Subcutaneous abdominal adipose tissue (tissue), 5 donors: ENCODE measurements around the gene EOLA2.
"Not testable (repeated sequence)": the region's sequence is repeated elsewhere in the genome, so short reads cannot be mapped to it uniquely, and the experiment has no call there.

Experiments
- H3K27ac ChIP-seq: one replicate; pipeline ENCODE4 v1.7.0; 2013; ENCODE audit warnings: low read depth, mild to moderate bottlenecking, inconsistent platforms, low read length, moderate library complexity
- H3K27me3 ChIP-seq, 5 donors: one replicate each; pipeline ENCODE4 v1.7.0; 2013; ENCODE audit warnings: low read length in 5 of 5, inconsistent platforms in 1 of 5; ENCODE audit not compliant: control insufficient read depth in 5 of 5, insufficient read depth in 4 of 5
- H3K36me3 ChIP-seq, 5 donors: one replicate each; pipeline ENCODE4 v1.7.0; 2013; ENCODE audit warnings: low read length in 5 of 5; ENCODE audit not compliant: control insufficient read depth in 5 of 5, insufficient read depth in 5 of 5
- H3K4me1 ChIP-seq, 5 donors: one replicate each; pipeline ENCODE4 v1.7.0; 2013; ENCODE audit warnings: low read length in 5 of 5, mild to moderate bottlenecking in 3 of 5, moderate library complexity in 1 of 5; ENCODE audit not compliant: control insufficient read depth in 5 of 5, insufficient read depth in 5 of 5
- H3K4me3 ChIP-seq, 5 donors: one replicate each; pipeline ENCODE4 v1.7.0; 2013; ENCODE audit warnings: low read length in 5 of 5, low read depth in 1 of 5
- H3K9ac ChIP-seq, 5 donors: one replicate each; pipeline ENCODE4 v1.7.0; 2013; ENCODE audit warnings: low read length in 5 of 5, mild to moderate bottlenecking in 4 of 5, moderate library complexity in 3 of 5
- H3K9me3 ChIP-seq, 5 donors: one replicate each; pipeline ENCODE4 v1.7.0; 2013; ENCODE audit warnings: low read length in 5 of 5; ENCODE audit not compliant: control insufficient read depth in 5 of 5
- donor health status: healthy.
- donor health status: healthy.
- donor health status: healthy.
- donor health status: healthy.
- donor health status: healthy.

The EOLA2 gene

DNA sequence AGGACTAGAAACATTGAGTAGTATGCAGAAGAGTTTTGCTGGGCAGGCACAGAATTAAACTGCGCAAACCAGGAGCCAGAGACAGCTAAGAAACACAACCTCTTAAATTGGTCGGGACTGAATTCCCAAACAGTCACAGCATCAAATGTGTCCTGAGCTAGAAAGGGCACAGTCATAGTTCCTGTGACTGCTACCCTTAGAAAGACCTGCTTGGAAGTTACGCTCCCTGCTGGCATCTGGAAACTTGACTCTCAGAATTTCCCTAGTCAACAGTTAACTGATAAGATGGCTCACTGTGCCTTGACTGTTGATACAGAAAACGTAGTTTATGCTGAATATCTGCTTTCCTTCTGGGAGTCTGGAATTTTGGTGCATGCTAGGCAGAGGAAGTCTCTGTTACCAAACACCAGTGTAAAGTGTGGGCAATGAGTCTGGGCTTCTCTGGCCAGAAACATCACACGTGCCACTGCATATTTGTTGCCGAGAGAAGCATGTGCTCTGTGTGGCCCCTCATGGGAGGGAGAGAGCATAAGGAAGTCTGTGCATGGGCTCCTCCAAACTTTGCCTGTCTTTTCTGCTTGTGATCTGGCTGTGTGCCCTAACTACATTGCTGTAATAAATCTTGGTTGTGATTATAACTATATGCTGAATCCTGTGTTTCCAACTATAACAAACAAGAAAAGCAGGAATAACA lies 11.6 kb upstream of the EOLA2 start:
- Histone ChIP-seq H3K4me1 (peaks cover 0 to 8% (median 5%) of the 10 kb centered on the region in 5 donors), H3K27me3 (no peaks in the 10 kb centered on the region), H3K9me3 (no peaks in the 10 kb centered on the region), H3K9ac (no peak overlapping the region), H3K27ac (no peak overlapping the region), H3K4me3 (no peak overlapping the region), H3K36me3 (peaks cover 0 to 22% (median 14%) of the 10 kb centered on the region in 5 donors)

- no peak overlapping the region for H3K9ac ChIP-seq
- H3K9me3 ChIP-seq: no peaks in the 10 kb centered on the region
- no peak overlapping the region for H3K27ac ChIP-seq
- no peaks in the 10 kb centered on the region for H3K27me3 ChIP-seq
- no peak overlapping the region for H3K4me3 ChIP-seq
- peaks cover 0 to 21% (median 14%) of the 10 kb centered on the region in 5 donors for H3K36me3 ChIP-seq
- peaks cover 0 to 8% (median 5%) of the 10 kb centered on the region in 5 donors for H3K4me1 ChIP-seq
Observed at GRCh38 chrX:149948016-149948415, 9.7 kb upstream of the EOLA2 start.

DNA sequence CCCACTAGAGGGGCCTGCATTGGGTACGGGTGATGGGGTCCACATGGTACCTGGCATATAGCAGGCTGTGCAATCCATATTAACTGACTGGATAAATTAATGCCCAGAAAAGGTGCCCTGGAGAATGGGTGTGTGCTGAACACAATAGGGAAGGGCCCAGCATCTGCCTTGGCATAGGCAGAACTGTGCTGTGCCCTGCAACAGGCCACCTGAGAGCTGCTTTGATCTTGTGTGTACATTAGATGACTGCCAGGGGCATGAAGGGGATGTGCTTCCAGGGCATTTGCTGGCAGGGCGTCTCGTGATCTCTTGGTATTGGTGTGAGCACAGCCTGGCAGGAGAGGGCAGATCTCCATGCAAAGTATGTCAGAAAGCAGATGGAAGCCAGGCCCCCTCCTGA lies 8.6 kb upstream of the EOLA2 start:
- H3K4me3 ChIP-seq, H3K4me1 ChIP-seq, H3K9ac ChIP-seq, H3K9me3 ChIP-seq, H3K27me3 ChIP-seq, H3K27ac ChIP-seq: not testable (repeated sequence)
- peaks cover 0 to 20% (median 14%) of the 10 kb centered on the region in 5 donors for H3K36me3 ChIP-seq

GRCh38 chrX:149945820-149946219 lies 7.5 kb upstream of the EOLA2 start:
- H3K9ac ChIP-seq, H3K9me3 ChIP-seq: not testable (repeated sequence)

DNA sequence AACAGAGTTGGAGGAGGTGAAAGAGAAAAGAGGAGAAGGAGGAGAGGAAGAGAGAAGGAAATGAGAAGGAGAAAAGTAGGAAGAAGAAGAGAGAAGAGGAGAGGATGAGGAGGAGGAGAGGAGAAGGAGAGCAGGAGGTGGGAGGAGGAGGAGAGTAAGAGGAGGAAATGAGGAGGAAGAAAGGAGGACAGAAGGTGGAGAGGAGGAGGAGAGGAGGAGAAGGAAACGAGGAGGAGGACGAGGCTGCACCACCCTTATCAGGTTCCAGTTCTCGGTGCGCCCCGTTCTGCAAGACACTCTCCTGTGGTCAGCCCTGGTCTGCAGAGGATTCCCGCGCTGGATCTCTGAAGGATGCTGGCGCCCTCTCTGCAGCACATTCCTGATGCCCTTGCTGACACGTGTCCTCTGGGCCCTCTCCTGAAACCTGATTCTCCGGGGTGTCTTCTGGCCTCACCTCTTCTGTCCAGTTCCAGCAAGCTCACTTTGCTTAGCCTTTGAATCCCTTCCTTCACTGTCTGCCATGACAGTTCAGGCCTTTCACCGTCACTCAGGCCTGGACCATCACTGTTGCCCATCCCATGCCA lies 6.9 kb upstream of the EOLA2 start:
- H3K27me3 ChIP-seq, H3K27ac ChIP-seq, H3K4me1 ChIP-seq, H3K4me3 ChIP-seq, H3K9me3 ChIP-seq, H3K9ac ChIP-seq: not testable (repeated sequence)
- H3K36me3 ChIP-seq: peaks cover 0 to 20% (median 14%) of the 10 kb centered on the region in 5 donors

More at GRCh38 chrX:149945820-149946219, 7.5 kb upstream of the EOLA2 start:
- not testable (repeated sequence) for H3K4me1 ChIP-seq, H3K4me3 ChIP-seq, H3K27me3 ChIP-seq, H3K27ac ChIP-seq
- H3K36me3 ChIP-seq: peaks cover 0 to 20% (median 14%) of the 10 kb centered on the region in 5 donors

- not testable (repeated sequence) for H3K9ac ChIP-seq, H3K27ac ChIP-seq, H3K27me3 ChIP-seq, H3K36me3 ChIP-seq, H3K9me3 ChIP-seq
- H3K4me3 ChIP-seq: peak overlapping the region in 3 of 5 donors; percentile 22 to 68 (median 27)
- peaks cover 7 to 14% (median 11%) of the 10 kb centered on the region in 5 donors for H3K4me1 ChIP-seq
Observed at GRCh38 chrX:149940674-149941024, 2.4 kb upstream of the EOLA2 start.

DNA sequence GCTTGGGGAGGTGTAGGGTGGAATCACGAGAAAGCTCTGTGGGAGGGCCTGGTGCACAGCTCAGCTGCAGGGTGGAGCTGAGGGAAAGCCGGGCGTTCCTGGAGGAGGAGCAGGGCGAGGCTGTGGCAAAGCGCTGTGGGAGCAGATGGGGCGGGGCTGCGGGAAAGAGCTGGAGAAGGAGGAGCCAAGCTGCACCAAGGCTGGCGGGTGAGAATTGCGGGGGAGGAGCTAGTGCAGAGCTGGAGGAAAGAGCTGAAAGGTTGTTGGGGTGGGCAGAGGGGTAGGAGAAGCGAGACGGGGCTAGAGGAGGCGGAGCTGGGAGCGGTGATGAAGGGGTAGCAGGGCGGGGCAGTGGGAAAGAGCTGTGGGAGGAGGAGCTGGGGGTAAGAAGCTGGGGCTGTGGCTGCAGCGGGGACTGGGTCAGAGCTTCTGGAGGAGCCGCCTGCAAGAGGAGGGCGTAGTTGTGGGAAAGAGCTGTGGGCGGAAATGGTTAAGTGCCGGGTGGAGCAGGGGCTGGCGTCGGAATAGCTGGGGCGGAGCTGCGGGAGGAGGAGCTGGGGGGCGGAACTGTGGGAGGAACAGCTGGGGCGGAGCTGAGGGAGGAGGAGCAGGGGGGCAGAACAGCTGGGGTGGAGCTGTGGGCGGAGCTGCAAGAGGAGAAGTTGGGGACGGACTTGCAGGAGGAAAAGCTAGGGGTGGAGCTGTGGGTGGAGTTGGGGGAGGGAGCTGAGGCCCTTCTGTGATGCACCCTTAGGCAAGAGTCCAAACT lies 1.8 kb upstream of the EOLA2 start:
- Histone ChIP-seq H3K4me3 (peak overlapping the region; percentile 57 to 68 (median 63)), H3K36me3 (peaks cover 0 to 4% (median 0%) of the 10 kb centered on the region in 5 donors), H3K27me3 (no peaks in the 10 kb centered on the region), H3K4me1 (peaks cover 7 to 14% (median 11%) of the 10 kb centered on the region in 5 donors), H3K9ac (peak overlapping the region in 3 of 5 donors; percentile 47 to 64 (median 56)), H3K27ac (peak overlapping the region; percentile 50), H3K9me3 (peaks cover 0 to 5% (median 4%) of the 10 kb centered on the region in 5 donors)

GRCh38 chrX:149939655-149939904 lies 1.3 kb upstream of the EOLA2 start:
- H3K27me3 ChIP-seq: no peaks in the 10 kb centered on the region
- peaks cover 0 to 6% (median 2%) of the 10 kb centered on the region in 5 donors for H3K36me3 ChIP-seq
- peaks cover 0 to 5% (median 4%) of the 10 kb centered on the region in 5 donors for H3K9me3 ChIP-seq
- H3K4me1 ChIP-seq: peaks cover 7 to 14% (median 11%) of the 10 kb centered on the region in 5 donors
- H3K27ac ChIP-seq: peak overlapping the region; percentile 50
- H3K9ac ChIP-seq: peak overlapping the region in 3 of 5 donors; percentile 47 to 64 (median 56)
- H3K4me3 ChIP-seq: peak overlapping the region in 4 of 5 donors; percentile 57 to 68 (median 66)

- no peak overlapping the region for H3K4me3 ChIP-seq
- H3K4me1 ChIP-seq: peaks cover 7 to 14% (median 11%) of the 10 kb centered on the region in 5 donors
- peak overlapping the region; percentile 80 for H3K27ac ChIP-seq
- no peaks in the 10 kb centered on the region for H3K27me3 ChIP-seq
- H3K9ac ChIP-seq: no peak overlapping the region
- H3K36me3 ChIP-seq: peaks cover 0 to 10% (median 4%) of the 10 kb centered on the region in 5 donors
- peaks cover 0 to 5% (median 4%) of the 10 kb centered on the region in 5 donors for H3K9me3 ChIP-seq
Observed at GRCh38 chrX:149938881-149939654, 777 bp upstream of the EOLA2 start.
